Spleen (tissue), 7 donors: ENCODE data around the gene HERPUD2.
"Not testable (repeated sequence)": the region's sequence is repeated elsewhere in the genome, so short reads cannot be mapped to it uniquely, and the experiment has no call there.

Experiments
- POLR2A ChIP-seq, 3 donors: fragments of 450-650 bp; IDR thresholded peaks; one replicate each; pipeline ENCODE4 v1.5.1; 2017; ENCODE audit warnings: antibody characterized with exemption in 3 of 3, mild to moderate bottlenecking in 1 of 3
- TF ChIP-seq, protein P1 (sequence below), 11 experiments: fragments of 200-600 bp in 7 of 11; fragments of 450-650 bp in 4 of 11; sonication (generic) in 4 of 11; IDR thresholded peaks in 8 of 11; conservative IDR thresholded peaks in 3 of 11; 1 replicate in 7 of 11; 2 replicates in 4 of 11; pipeline versions ENCODE4 v1.4.0 to v1.8.0; 2016 to 2021; ENCODE audit warnings: antibody characterized with exemption in 11 of 11, inconsistent platforms in 4 of 11, mild to moderate bottlenecking in 1 of 11
- donor health status: DM: no; HTN: no; CAD: no; lungs with moderate emphysema.
- donor health status: DM: no; HTN: no; CAD: no.
- donor health status: DM: no; HTN: no; CAD: no.

DNA sequence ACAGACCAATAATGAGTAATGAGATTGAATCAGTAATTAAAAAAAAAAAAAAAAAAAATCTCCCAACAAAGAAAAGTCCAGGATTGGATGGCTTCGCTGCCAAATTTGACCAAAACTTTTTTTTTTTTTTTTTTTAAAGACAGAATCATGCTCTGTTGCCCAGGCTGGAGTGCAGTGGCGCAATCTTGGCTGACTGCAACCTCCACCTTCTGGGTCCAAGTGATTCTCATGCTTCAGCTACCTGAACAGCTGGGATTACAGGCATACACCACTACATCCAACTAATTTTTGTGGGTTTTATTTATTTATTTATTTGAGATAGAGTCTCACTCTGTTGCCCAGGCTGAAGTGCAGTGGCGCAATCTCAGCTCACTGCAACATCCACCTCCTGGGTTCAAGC lies 40.4 kb downstream of the HERPUD2 start:
- TF ChIP-seq, protein P1, sequence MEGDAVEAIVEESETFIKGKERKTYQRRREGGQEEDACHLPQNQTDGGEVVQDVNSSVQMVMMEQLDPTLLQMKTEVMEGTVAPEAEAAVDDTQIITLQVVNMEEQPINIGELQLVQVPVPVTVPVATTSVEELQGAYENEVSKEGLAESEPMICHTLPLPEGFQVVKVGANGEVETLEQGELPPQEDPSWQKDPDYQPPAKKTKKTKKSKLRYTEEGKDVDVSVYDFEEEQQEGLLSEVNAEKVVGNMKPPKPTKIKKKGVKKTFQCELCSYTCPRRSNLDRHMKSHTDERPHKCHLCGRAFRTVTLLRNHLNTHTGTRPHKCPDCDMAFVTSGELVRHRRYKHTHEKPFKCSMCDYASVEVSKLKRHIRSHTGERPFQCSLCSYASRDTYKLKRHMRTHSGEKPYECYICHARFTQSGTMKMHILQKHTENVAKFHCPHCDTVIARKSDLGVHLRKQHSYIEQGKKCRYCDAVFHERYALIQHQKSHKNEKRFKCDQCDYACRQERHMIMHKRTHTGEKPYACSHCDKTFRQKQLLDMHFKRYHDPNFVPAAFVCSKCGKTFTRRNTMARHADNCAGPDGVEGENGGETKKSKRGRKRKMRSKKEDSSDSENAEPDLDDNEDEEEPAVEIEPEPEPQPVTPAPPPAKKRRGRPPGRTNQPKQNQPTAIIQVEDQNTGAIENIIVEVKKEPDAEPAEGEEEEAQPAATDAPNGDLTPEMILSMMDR (IDR thresholded peaks at IDR 0.05 in 8 of 11, conservative IDR thresholded peaks at IDR 0.05 in 3 of 11): not testable (repeated sequence)
- not testable (repeated sequence) for TF ChIP-seq POLR2A (IDR thresholded peaks at IDR 0.05)
